AG09309 (cell line): ENCODE data around the gene SPATC1L.
A peak's percentile ranks its signal among the peaks of the same experiment; 100 is the strongest.
"Not testable (repeated sequence)": the region's sequence is repeated elsewhere in the genome, so short reads cannot be mapped to it uniquely, and the experiment has no call there.

Experiments used
- DNase-seq: peaks from one replicate; pipeline ENCODE4 v3.0.0-alpha.2; 2010; ENCODE audit warnings: low read depth
- H3K4me3 ChIP-seq: 2 replicates; pipeline ENCODE4 v1.5.1; 2011; ENCODE audit warnings: mild to moderate bottlenecking, low read depth, low read length, moderate library complexity; ENCODE audit not compliant: control insufficient read depth
- TF ChIP-seq, protein P1 (sequence below): IDR thresholded peaks from 2 replicates; pipeline ENCODE4 v1.5.1; 2011; ENCODE audit warnings: mild to moderate bottlenecking, low read depth, low read length, inconsistent platforms; ENCODE audit not compliant: insufficient read depth, control insufficient read depth; ENCODE audit errors: missing control alignments

SPATC1L gene

DNA sequence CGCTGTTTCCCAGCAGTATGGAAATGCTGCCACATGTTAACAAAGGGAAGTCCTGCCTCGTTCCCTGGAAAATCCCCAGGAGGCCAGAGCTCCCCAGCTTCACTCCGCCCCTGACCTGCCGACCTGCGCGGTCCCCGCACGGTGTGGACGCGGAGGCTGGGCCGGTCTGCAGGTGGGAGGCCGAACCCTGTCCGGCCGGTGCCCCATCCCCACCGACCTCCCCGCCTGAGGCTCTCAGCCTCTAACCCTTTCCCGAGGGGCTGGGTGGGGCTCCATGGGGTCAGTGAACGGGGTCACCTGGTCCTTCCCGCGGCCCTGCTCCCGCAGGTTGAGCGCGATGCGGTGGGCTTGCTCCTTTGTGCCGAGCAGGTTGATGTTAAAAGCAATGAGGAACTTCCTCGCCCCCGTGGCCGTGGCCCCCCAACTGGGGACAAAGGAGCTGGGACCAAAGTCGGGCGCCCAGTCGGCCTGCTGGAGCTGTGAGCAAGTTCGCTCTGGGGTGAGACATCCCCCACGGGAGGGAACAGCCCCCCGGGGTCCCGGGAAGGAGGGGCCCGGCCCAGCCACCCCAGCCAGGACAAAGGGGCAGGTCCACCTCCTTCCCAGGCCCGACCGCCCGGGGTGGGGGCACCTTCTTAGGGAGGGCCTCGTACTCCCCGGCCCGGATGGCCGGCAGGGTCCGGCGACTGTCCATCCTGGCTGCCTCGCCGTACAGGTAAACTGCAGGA, 32.8 kb downstream of the SPATC1L start:
- no peak overlapping the region for H3K4me3 ChIP-seq
- DNase-seq = no peak
- TF ChIP-seq, protein P1, sequence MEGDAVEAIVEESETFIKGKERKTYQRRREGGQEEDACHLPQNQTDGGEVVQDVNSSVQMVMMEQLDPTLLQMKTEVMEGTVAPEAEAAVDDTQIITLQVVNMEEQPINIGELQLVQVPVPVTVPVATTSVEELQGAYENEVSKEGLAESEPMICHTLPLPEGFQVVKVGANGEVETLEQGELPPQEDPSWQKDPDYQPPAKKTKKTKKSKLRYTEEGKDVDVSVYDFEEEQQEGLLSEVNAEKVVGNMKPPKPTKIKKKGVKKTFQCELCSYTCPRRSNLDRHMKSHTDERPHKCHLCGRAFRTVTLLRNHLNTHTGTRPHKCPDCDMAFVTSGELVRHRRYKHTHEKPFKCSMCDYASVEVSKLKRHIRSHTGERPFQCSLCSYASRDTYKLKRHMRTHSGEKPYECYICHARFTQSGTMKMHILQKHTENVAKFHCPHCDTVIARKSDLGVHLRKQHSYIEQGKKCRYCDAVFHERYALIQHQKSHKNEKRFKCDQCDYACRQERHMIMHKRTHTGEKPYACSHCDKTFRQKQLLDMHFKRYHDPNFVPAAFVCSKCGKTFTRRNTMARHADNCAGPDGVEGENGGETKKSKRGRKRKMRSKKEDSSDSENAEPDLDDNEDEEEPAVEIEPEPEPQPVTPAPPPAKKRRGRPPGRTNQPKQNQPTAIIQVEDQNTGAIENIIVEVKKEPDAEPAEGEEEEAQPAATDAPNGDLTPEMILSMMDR = no peak

DNA sequence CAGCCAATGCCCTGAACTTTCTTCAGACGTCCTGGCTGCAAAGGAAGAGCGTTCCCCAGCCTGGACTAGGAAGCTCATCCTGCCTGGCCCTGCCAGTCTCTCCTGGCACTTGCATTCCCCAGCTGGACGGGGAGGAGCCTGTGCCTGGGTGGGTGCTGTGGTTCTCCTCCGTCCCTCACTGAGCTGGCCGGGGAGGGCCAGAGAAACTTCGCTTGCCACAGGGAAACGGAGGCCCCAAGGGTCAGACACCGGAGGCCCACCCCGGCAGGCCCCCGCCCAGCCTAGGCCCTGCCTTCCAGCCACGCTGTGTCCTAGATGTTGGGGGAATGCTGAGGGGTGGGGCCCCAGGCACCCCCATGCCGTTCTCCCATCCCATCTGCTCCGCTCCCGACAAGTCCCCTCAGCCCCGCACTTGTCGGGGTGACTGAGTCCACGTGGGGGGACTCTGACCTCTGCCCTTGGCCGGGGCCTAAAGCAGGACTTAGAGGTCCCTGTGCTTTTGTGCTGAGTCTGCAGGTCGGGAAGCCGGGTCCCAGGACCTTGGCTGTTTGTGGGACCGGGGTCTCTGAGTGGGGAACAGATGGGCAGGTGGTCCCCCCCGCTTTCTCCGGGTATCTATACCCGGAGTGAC, 33.7 kb downstream of the SPATC1L start:
- no peak overlapping the region for H3K4me3 ChIP-seq
- no peak for DNase-seq
- TF ChIP-seq, protein P1 = no peak

DNA sequence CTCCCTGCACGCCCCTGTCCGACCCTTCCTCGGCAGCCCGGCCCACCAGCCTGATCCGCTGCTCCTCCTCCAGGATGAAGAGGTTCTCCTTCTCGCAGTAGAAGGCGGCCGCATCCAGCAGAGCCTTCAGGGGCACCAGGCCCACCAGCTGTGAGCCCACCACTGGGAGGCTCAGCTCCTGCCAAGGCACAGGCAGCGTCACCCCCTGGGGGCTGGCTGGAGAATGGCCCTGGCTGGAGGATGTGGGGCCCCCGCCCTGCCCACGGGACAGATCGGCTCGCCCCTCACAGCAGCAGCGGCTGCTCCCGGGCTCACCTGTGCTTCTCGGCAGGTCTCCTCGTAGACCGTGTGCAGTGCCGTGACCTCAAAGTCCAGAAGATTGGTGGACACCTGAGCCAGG, 34.2 kb downstream of the SPATC1L start:
- TF ChIP-seq, protein P1 = no peak
- no peak overlapping the region for H3K4me3 ChIP-seq
- no peak for DNase-seq

DNA sequence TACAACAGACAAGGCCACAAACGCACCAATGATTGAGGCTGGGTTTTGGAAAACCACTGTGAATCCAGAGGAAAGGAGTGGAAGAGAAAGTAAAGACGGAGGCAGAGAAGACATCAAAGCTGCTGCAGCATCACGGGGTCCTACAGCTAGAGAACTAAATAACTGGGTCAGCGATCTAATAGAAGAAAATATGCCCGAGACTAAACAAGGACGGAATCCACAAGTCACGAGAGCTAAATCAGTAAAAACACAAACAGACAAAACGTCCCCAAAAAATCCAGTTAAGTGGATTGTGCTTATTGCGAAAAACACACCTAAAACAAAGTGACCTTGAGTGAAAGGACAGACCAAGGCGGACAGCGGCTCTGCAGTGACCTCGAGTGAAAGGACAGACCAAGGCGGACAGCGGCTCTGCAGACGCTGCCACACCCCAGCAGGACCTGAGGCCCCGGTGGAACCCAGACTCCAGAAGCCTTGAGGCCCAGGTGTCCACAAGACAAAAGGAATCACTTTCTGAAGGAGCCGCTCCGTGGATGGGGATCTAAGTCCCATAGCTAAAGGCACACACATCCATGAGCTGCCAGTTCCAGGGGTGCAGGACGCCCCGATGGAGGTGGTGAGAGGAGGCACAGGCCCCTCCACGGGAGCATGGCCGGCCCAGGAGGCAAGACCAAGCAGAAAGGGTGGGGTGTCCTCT, 34.9 kb downstream of the SPATC1L start:
- no peak for DNase-seq

DNA sequence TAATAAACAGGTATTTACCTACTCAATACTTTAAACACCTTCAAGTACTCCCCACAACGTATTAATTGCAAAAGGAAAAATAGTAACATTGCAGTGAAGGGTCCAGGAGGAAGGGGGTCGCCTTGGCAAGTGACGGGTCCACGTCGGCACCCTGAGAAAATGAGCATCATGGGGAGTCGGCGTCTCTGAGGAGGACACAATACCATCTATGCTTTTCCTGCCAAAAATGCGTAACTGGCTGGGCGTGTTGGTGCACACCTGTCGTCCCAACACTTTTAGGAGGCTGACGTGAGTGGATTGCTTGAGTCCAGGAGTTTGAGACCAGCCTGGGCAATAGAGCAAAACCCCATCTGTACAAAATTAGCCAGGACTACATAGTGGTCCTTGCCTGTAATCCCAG, 36.2 kb downstream of the SPATC1L start:
- TF ChIP-seq, protein P1 = no peak
- no peak for DNase-seq
- no peak overlapping the region for H3K4me3 ChIP-seq

More for the DNA sequence above, 34.9 kb downstream of the SPATC1L start:
- TF ChIP-seq, protein P1 = no peak
- H3K4me3 ChIP-seq = no peak overlapping the region

DNA sequence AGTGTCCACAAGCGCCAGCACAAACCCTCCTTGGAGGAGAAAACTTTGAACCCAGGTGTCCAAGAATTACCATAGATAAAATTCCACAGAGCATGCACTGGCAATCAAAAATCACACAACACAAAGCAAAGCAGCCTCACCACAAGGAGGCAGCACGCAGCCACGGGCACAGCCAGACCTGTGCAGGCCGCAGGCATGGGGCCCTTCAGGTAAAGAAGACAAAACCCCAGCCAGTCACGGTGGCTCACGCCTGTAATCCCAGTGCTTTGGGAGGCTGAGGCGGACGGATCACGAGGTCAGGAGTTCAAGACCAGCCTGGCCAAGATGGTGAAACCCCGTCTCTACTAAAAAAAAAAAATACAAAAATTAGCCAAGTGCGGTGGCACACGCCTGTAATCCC, 36.8 kb downstream of the SPATC1L start:
- not testable (repeated sequence) for DNase-seq, H3K4me3 ChIP-seq
- TF ChIP-seq, protein P1 = peak; percentile 74
